ENCODE measurements around the gene ARL15.

ARL15 gene

GRCh38 chr5:54307583-54307982 lies 2.8 kb downstream of the ARL15 start:
- Histone ChIP-seq H3K9me3 (no peaks in the 10 kb centered on the region), H3K4me1 (peaks cover 11% of the 10 kb centered on the region), H3K27me3 (ENCODE audit: low read depth) (0 out of 2 replicates have a peak, but pooled peaks cover 2% of the 10 kb centered on the region), H3K4me3 (no peak overlapping the region), H3K36me3 (replicated peaks) (no peaks in the 10 kb centered on the region)
- no peak for DNase-seq (ENCODE audit: low spot score in 2 of 2)
- in situ Hi-C loops (cut with MboI; ENCODE audit: low sequenced_read_pairs) = no loop called here

- no peak for DNase-seq (ENCODE audit: low spot score in 2 of 2)
- Histone ChIP-seq H3K4me3 (no peak overlapping the region), H3K27me3 (ENCODE audit: low read depth) (0 out of 2 replicates have a peak, but pooled peaks cover 2% of the 10 kb centered on the region), H3K4me1 (peaks cover 11% of the 10 kb centered on the region), H3K36me3 (replicated peaks) (no peaks in the 10 kb centered on the region), H3K9me3 (no peaks in the 10 kb centered on the region)
- in situ Hi-C loops (cut with MboI; ENCODE audit: low sequenced_read_pairs) = no loop called here
Observed at GRCh38 chr5:54306893-54307292, 3.5 kb downstream of the ARL15 start.

GRCh38 chr5:54305737-54306136 lies 4.6 kb downstream of the ARL15 start:
- H3K4me1 ChIP-seq = peaks cover 11% of the 10 kb centered on the region
- H3K27me3 ChIP-seq (ENCODE audit: low read depth) = 0 out of 2 replicates have a peak, but pooled peaks cover 2% of the 10 kb centered on the region
- in situ Hi-C loops (cut with MboI; ENCODE audit: low sequenced_read_pairs) = no loop called here
- no peak for DNase-seq (ENCODE audit: low spot score in 2 of 2)
- H3K9me3 ChIP-seq = no peaks in the 10 kb centered on the region
- no peaks in the 10 kb centered on the region for H3K36me3 ChIP-seq (replicated peaks)
- no peak overlapping the region for H3K4me3 ChIP-seq

GRCh38 chr5:54304040-54304439 lies 6.3 kb downstream of the ARL15 start:
- no peaks in the 10 kb centered on the region for H3K9me3 ChIP-seq
- H3K4me1 ChIP-seq = peaks cover 7% of the 10 kb centered on the region
- in situ Hi-C loops (cut with MboI; ENCODE audit: low sequenced_read_pairs) = no loop called here
- no peaks in the 10 kb centered on the region for H3K36me3 ChIP-seq (replicated peaks)
- H3K4me3 ChIP-seq = no peak overlapping the region
- no peak for DNase-seq (ENCODE audit: low spot score in 2 of 2)
- H3K27me3 ChIP-seq (ENCODE audit: low read depth) = 0 out of 2 replicates have a peak, but pooled peaks cover 2% of the 10 kb centered on the region

- DNase-seq (ENCODE audit: low spot score in 2 of 2) = no peak
- no peaks in the 10 kb centered on the region for H3K27me3 ChIP-seq (ENCODE audit: low read depth)
- in situ Hi-C loops (cut with MboI; ENCODE audit: low sequenced_read_pairs) = no loop called here
- H3K4me3 ChIP-seq = no peak overlapping the region
- H3K9me3 ChIP-seq = no peaks in the 10 kb centered on the region
- H3K4me1 ChIP-seq = no peaks in the 10 kb centered on the region
- H3K36me3 ChIP-seq (replicated peaks) = no peaks in the 10 kb centered on the region
Observed at GRCh38 chr5:54302267-54302687, 8.1 kb downstream of the ARL15 start.

GRCh38 chr5:54301849-54302248 lies 8.5 kb downstream of the ARL15 start:
- H3K9me3 ChIP-seq = no peaks in the 10 kb centered on the region
- no peaks in the 10 kb centered on the region for H3K36me3 ChIP-seq (replicated peaks)
- H3K4me3 ChIP-seq = no peak overlapping the region
- no peaks in the 10 kb centered on the region for H3K27me3 ChIP-seq (ENCODE audit: low read depth)
- DNase-seq (ENCODE audit: low spot score in 2 of 2) = no peak
- no peaks in the 10 kb centered on the region for H3K4me1 ChIP-seq
- in situ Hi-C loops (cut with MboI; ENCODE audit: low sequenced_read_pairs) = no loop called here

- in situ Hi-C loops (cut with MboI; ENCODE audit: low sequenced_read_pairs) = no loop called here
Observed at GRCh38 chr5:54301220-54301619, 9.2 kb downstream of the ARL15 start.

GRCh38 chr5:54298947-54299346 lies 11.4 kb downstream of the ARL15 start:
- no peak for DNase-seq (ENCODE audit: low spot score in 2 of 2)
- H3K4me1 ChIP-seq = 0 out of 2 replicates have a peak, but pooled peaks cover 2% of the 10 kb centered on the region
- H3K27me3 ChIP-seq (ENCODE audit: low read depth) = no peaks in the 10 kb centered on the region
- no peaks in the 10 kb centered on the region for H3K36me3 ChIP-seq (replicated peaks)
- no peak overlapping the region for H3K4me3 ChIP-seq
- in situ Hi-C loops (cut with MboI; ENCODE audit: low sequenced_read_pairs) = no loop called here
- H3K9me3 ChIP-seq = no peaks in the 10 kb centered on the region

More at GRCh38 chr5:54301220-54301619, 9.2 kb downstream of the ARL15 start:
- H3K4me3 ChIP-seq = no peak overlapping the region
- H3K4me1 ChIP-seq = no peaks in the 10 kb centered on the region
- no peaks in the 10 kb centered on the region for H3K9me3 ChIP-seq
- H3K27me3 ChIP-seq (ENCODE audit: low read depth) = no peaks in the 10 kb centered on the region
- no peaks in the 10 kb centered on the region for H3K36me3 ChIP-seq (replicated peaks)
- DNase-seq (ENCODE audit: low spot score in 2 of 2) = no peak

- Histone ChIP-seq H3K4me3 (no peak overlapping the region), H3K9me3 (no peaks in the 10 kb centered on the region), H3K27me3 (ENCODE audit: low read depth) (no peaks in the 10 kb centered on the region), H3K36me3 (replicated peaks) (no peaks in the 10 kb centered on the region), H3K4me1 (0 out of 2 replicates have a peak, but pooled peaks cover 2% of the 10 kb centered on the region)
- in situ Hi-C loops (cut with MboI; ENCODE audit: low sequenced_read_pairs) = no loop called here
- no peak for DNase-seq (ENCODE audit: low spot score in 2 of 2)
Observed at GRCh38 chr5:54296386-54296785, 14.0 kb downstream of the ARL15 start.

GRCh38 chr5:54295651-54296276 lies 14.6 kb downstream of the ARL15 start:
- in situ Hi-C loops (cut with MboI; ENCODE audit: low sequenced_read_pairs) = no loop called here
- no peak for DNase-seq (ENCODE audit: low spot score in 2 of 2)
- Histone ChIP-seq H3K27me3 (ENCODE audit: low read depth) (no peaks in the 10 kb centered on the region), H3K4me3 (no peak overlapping the region), H3K36me3 (replicated peaks) (no peaks in the 10 kb centered on the region), H3K9me3 (no peaks in the 10 kb centered on the region), H3K4me1 (0 out of 2 replicates have a peak, but pooled peaks cover 2% of the 10 kb centered on the region)

- Histone ChIP-seq H3K36me3 (replicated peaks) (no peaks in the 10 kb centered on the region), H3K9me3 (no peaks in the 10 kb centered on the region), H3K27me3 (ENCODE audit: low read depth) (no peaks in the 10 kb centered on the region), H3K4me3 (no peak overlapping the region), H3K4me1 (0 out of 2 replicates have a peak, but pooled peaks cover 2% of the 10 kb centered on the region)
- DNase-seq (ENCODE audit: low spot score in 2 of 2) = no peak
- in situ Hi-C loops (cut with MboI; ENCODE audit: low sequenced_read_pairs) = no loop called here
Observed at GRCh38 chr5:54294097-54294667, 16.2 kb downstream of the ARL15 start.

GRCh38 chr5:54292866-54293265 lies 17.5 kb downstream of the ARL15 start:
- Histone ChIP-seq H3K9me3 (no peaks in the 10 kb centered on the region), H3K4me3 (no peak overlapping the region), H3K36me3 (replicated peaks) (no peaks in the 10 kb centered on the region), H3K27me3 (ENCODE audit: low read depth) (no peaks in the 10 kb centered on the region), H3K4me1 (0 out of 2 replicates have a peak, but pooled peaks cover 2% of the 10 kb centered on the region)
- DNase-seq (ENCODE audit: low spot score in 2 of 2) = no peak
- in situ Hi-C loops (cut with MboI; ENCODE audit: low sequenced_read_pairs) = no loop called here

- Histone ChIP-seq H3K9me3 (no peaks in the 10 kb centered on the region), H3K4me3 (no peak overlapping the region), H3K27me3 (ENCODE audit: low read depth) (no peaks in the 10 kb centered on the region), H3K4me1 (0 out of 2 replicates have a peak, but pooled peaks cover 2% of the 10 kb centered on the region), H3K36me3 (replicated peaks) (no peaks in the 10 kb centered on the region)
- in situ Hi-C loops (cut with MboI; ENCODE audit: low sequenced_read_pairs) = no loop called here
- DNase-seq (ENCODE audit: low spot score in 2 of 2) = no peak
Observed at GRCh38 chr5:54291498-54291897, 18.9 kb downstream of the ARL15 start.

GRCh38 chr5:54289769-54290168 lies 20.6 kb downstream of the ARL15 start:
- in situ Hi-C loops (cut with MboI; ENCODE audit: low sequenced_read_pairs) = no loop called here
- Histone ChIP-seq H3K36me3 (replicated peaks) (no peaks in the 10 kb centered on the region), H3K4me1 (no peaks in the 10 kb centered on the region), H3K9me3 (no peaks in the 10 kb centered on the region), H3K4me3 (no peak overlapping the region), H3K27me3 (ENCODE audit: low read depth) (no peaks in the 10 kb centered on the region)
- no peak for DNase-seq (ENCODE audit: low spot score in 2 of 2)

Data from HAP-1 (cell line).